IMR-90 (cell line): ENCODE measurements around the gene EML5. TPM values are rescaled to one million over a fixed set of nuclear protein-coding genes. Genes with fewer than 3 reads are reported as not detected.
A peak's percentile ranks its signal among the peaks of the same experiment; 100 is the strongest.

Experiments used
- ATAC-seq: fragments of 200-7000 bp; cut with Tn5 transposase; 2 replicates; pipeline ENCODE4 v1.9.1; 2020; ENCODE audit warnings: low read depth, mild to moderate bottlenecking, moderate library complexity
- BruUV-seq: library from RNA; stranded (reverse); fragments of 400-500 nt; replicated peaks from 2 replicates; lab custom pipeline; 2021; lab: Mats Ljungman, UMichigan
- CTCF ChIA-PET: fragments of 300-600 bp; formaldehyde crosslinking; extraction: SDS; loops from one replicate; lab custom pipeline; 2021; ENCODE audit warnings: antibody characterized with exemption; lab: Yijun Ruan, JAX
- POLR2A ChIA-PET: fragments of 300-600 bp; sonication (Branson Sonifier 250); formaldehyde crosslinking; loops from one replicate; lab custom pipeline; 2022; ENCODE audit warnings: antibody characterized with exemption; ENCODE audit not compliant: unreplicated experiment; lab: Charles Lee
- DNase-seq: peaks from one replicate; pipeline ENCODE4 v3.0.0; 2013
- H2AFZ ChIP-seq: replicated peaks from 2 replicates; pipeline ENCODE3; 2013; ENCODE audit warnings: low read length, mild to moderate bottlenecking; ENCODE audit not compliant: poor library complexity
- H2AK5ac ChIP-seq: 2 replicates; pipeline ENCODE4 v1.6.1; 2013; ENCODE audit warnings: low read depth, low read length, inconsistent platforms
- H2AK9ac ChIP-seq: replicated peaks from 2 replicates; pipeline ENCODE3; 2013; ENCODE audit warnings: mild to moderate bottlenecking, low read depth, low read length, moderate library complexity; ENCODE audit not compliant: poor library complexity
- H2BK120ac ChIP-seq: 2 replicates; pipeline ENCODE4 v1.6.1; 2013; ENCODE audit warnings: low read depth, low read length, inconsistent platforms
- H2BK15ac ChIP-seq: 3 replicates; pipeline ENCODE4 v1.6.1; 2013; ENCODE audit warnings: low read depth, low read length, inconsistent platforms
- H2BK20ac ChIP-seq: 2 replicates; pipeline ENCODE4 v1.6.1; 2013; ENCODE audit warnings: low read depth, mild to moderate bottlenecking, inconsistent platforms, low read length, moderate library complexity
- H2BK5ac ChIP-seq: 2 replicates; pipeline ENCODE4 v1.6.1; 2013; ENCODE audit warnings: mild to moderate bottlenecking, low read depth, low read length, inconsistent platforms; ENCODE audit not compliant: poor library complexity, severe bottlenecking
- H3K14ac ChIP-seq: replicated peaks from 2 replicates; pipeline ENCODE4 v1.6.1; 2013; ENCODE audit warnings: low read depth, low read length, inconsistent platforms
- H3K18ac ChIP-seq: 2 replicates; pipeline ENCODE4 v1.6.1; 2013; ENCODE audit warnings: low read depth, low read length, control low read depth
- H3K23ac ChIP-seq: 2 replicates; pipeline ENCODE4 v1.6.1; 2013; ENCODE audit warnings: low read depth, low read length, inconsistent platforms
- H3K27ac ChIP-seq: 2 replicates; pipeline ENCODE4 v1.5.1; 2013; ENCODE audit warnings: mild to moderate bottlenecking, control low read depth, low read length; ENCODE audit not compliant: insufficient read depth
- H3K27me3 ChIP-seq: 2 replicates; pipeline ENCODE4 v1.6.1; 2013; ENCODE audit warnings: low read length; ENCODE audit not compliant: control insufficient read depth, insufficient read depth
- H3K36me3 ChIP-seq: 2 replicates; pipeline ENCODE4 v1.6.1; 2013; ENCODE audit warnings: low read length, mixed read lengths; ENCODE audit not compliant: control insufficient read depth, insufficient read depth
- H3K4ac ChIP-seq: 2 replicates; pipeline ENCODE4 v1.6.1; 2013; ENCODE audit warnings: low read depth, low read length, inconsistent platforms
- H3K4me1 ChIP-seq: 2 replicates; pipeline ENCODE4 v1.6.1; 2013; ENCODE audit warnings: low read length, mixed read lengths; ENCODE audit not compliant: control insufficient read depth, insufficient read depth
- H3K4me2 ChIP-seq: 2 replicates; pipeline ENCODE4 v1.6.1; 2013; ENCODE audit warnings: low read depth, mild to moderate bottlenecking, control low read depth, low read length, moderate library complexity
- H3K4me3 ChIP-seq: 2 replicates; pipeline ENCODE4 v1.5.1; 2013; ENCODE audit warnings: low read depth, mild to moderate bottlenecking, control low read depth, low read length, moderate library complexity; ENCODE audit not compliant: insufficient read depth
- H3K56ac ChIP-seq: 2 replicates; pipeline ENCODE4 v1.6.1; 2013; ENCODE audit warnings: low read length, inconsistent platforms; ENCODE audit not compliant: insufficient read depth; ENCODE audit errors: extremely low read depth
- H3K79me1 ChIP-seq, 2 experiments: 2 replicates each; pipeline ENCODE4 v1.6.1; 2013; ENCODE audit warnings: low read length in 2 of 2, inconsistent platforms in 1 of 2, low read depth in 1 of 2
- H3K9ac ChIP-seq: 2 replicates; pipeline ENCODE4 v1.6.1; 2013; ENCODE audit warnings: low read depth, low read length, control low read depth
- H3K9me1 ChIP-seq: 2 replicates; pipeline ENCODE4 v1.6.1; 2013; ENCODE audit warnings: low read length, inconsistent platforms; ENCODE audit not compliant: insufficient read depth
- H3K9me3 ChIP-seq: 2 replicates; pipeline ENCODE4 v1.6.1; 2013; ENCODE audit warnings: low read length; ENCODE audit not compliant: control insufficient read depth, insufficient read depth
- H4K20me1 ChIP-seq: 2 replicates; pipeline ENCODE4 v1.6.1; 2013; ENCODE audit warnings: low read length, inconsistent platforms; ENCODE audit not compliant: insufficient read depth
- H4K5ac ChIP-seq: 2 replicates; pipeline ENCODE4 v1.6.1; 2013; ENCODE audit warnings: mild to moderate bottlenecking, low read depth, low read length, control low read depth
- H4K8ac ChIP-seq, 2 experiments: 2 replicates each; pipeline ENCODE4 v1.6.1; 2013; ENCODE audit warnings: low read depth in 2 of 2, low read length in 2 of 2, control low read depth in 1 of 2, inconsistent platforms in 1 of 2
- H4K91ac ChIP-seq: 2 replicates; pipeline ENCODE4 v1.6.1; 2013; ENCODE audit warnings: low read depth, low read length, inconsistent platforms; ENCODE audit not compliant: insufficient read depth
- BHLHE40 ChIP-seq: fragments of 150-350 bp; IDR thresholded peaks from 2 replicates; pipeline ENCODE4 v1.6.1; 2016; ENCODE audit warnings: mild to moderate bottlenecking, low read depth, low read length
- MAZ ChIP-seq: IDR thresholded peaks from 2 replicates; pipeline ENCODE4 v1.6.1; 2012; ENCODE audit warnings: low read depth, mild to moderate bottlenecking, low read length, improper control_type of control experiment, moderate library complexity, borderline replicate concordance
- MXI1 ChIP-seq: IDR thresholded peaks from 2 replicates; pipeline ENCODE4 v1.6.1; 2012; ENCODE audit warnings: low read depth, mild to moderate bottlenecking, low read length, moderate library complexity, borderline replicate concordance
- POLR2A ChIP-seq: IDR thresholded peaks from 2 replicates; pipeline ENCODE4 v1.6.1; 2012; ENCODE audit warnings: mild to moderate bottlenecking, low read depth, low read length
- RCOR1 ChIP-seq: IDR thresholded peaks from 2 replicates; pipeline ENCODE4 v1.6.1; 2012; ENCODE audit warnings: mild to moderate bottlenecking, low read length, improper control_type of control experiment; ENCODE audit not compliant: insufficient replicate concordance
- RFX5 ChIP-seq: IDR thresholded peaks from 2 replicates; pipeline ENCODE4 v1.8.0; 2012; ENCODE audit warnings: low read depth, mild to moderate bottlenecking, low read length, moderate library complexity
- WGBS, 2 experiments: methylation state at CpG; one replicate each; pipeline versions ENCODE4 v1.1.5 to v1.1.7; 2013; ENCODE audit warnings: missing lambda C conversion rate in 2 of 2; ENCODE audit not compliant: insufficient read length in 1 of 2; ENCODE audit errors: extremely low coverage in 2 of 2; 5-methylcytosine and 5-hydroxymethylcytosine counted together
- dilution Hi-C: fragments of 300-500 bp; cut with HindIII; formaldehyde crosslinking; loops from one replicate; pipeline ENCODE4 v1.14.3; 2018; ENCODE audit warnings: low sequenced_read_pairs; ENCODE audit not compliant: unreplicated experiment
- in situ Hi-C: fragments of 300-500 bp; cut with MboI; formaldehyde crosslinking; loops from 3 replicates; pipeline ENCODE4 v1.14.3; 2019; ENCODE audit warnings: low sequenced_read_pairs, inconsistent platforms, mixed read lengths
- intact Hi-C: fragments of 100-400 bp; cut with micrococcal nuclease; formaldehyde crosslinking; loops from 2 replicates; pipeline ENCODE4 v1.10.0; 2022
- polyA plus RNA-seq, 3 experiments: library from polyadenylated mRNA; depleted of rRNA; stranded (reverse); fragments of >200 nt; gene quantifications; 2 replicates each; pipeline ENCODE4 v1.2.3, GENCODE V29; 2012; ENCODE audit warnings: low replicate concordance in 1 of 3
- total RNA-seq: library from RNA; depleted of rRNA; stranded (reverse); fragments of >200 nt; gene quantifications from 2 replicates; pipeline ENCODE4 v1.2.3, GENCODE V29; 2012

The EML5 gene
- total and polyA plus RNA-seq, 2 of the 4 experiments (the other 2 are of a cell fraction) = 8.1 to 22.2 TPM

GRCh38 chr14:88562831-88563686 lies 229.7 kb downstream of the EML5 start, which contains the start of gene ZC3H14:
ZC3H14 (plus strand) TSS chr14:88563037; CDS start chr14:88563134, 97 bp downstream.
- Histone ChIP-seq H4K5ac (peak within 1 kb of the TSS; percentile 64; the same call in 1 of the 2 replicates), H3K4me2 (peak within 1 kb of the TSS; percentile 100), H3K79me1 (peaks cover 4 to 21% of the 10 kb centered on the region in 2 experiments), H3K4ac (peak within 1 kb of the TSS; percentile 82), H3K9me1 (0 out of 2 replicates have a peak, but pooled peaks cover 3% of the 10 kb centered on the region), H2BK120ac (no peak within 1 kb of the TSS), H4K91ac (peak within 1 kb of the TSS; percentile 69), H3K4me1 (peaks cover 6% of the 10 kb centered on the region; the same call in 1 of the 2 replicates), H3K9me3 (no peaks in the 10 kb centered on the region), H4K8ac (peak within 1 kb of the TSS; percentile 74 to 92; a peak in 3 of 4 replicates), H4K20me1 (peaks cover 15% of the 10 kb centered on the region), H2BK20ac (no peak within 1 kb of the TSS), H3K9ac (peak within 1 kb of the TSS; percentile 96), H2BK15ac (peak within 1 kb of the TSS; percentile 39; the same call in 2 of the 3 replicates), H2BK5ac (peak within 1 kb of the TSS; percentile 81), H2AFZ (peak within 1 kb of the TSS; percentile 100), H3K56ac (peak within 1 kb of the TSS; percentile 75), H3K36me3 (peaks cover 2% of the 10 kb centered on the region; the same call in 1 of the 2 replicates), H3K27me3 (no peaks in the 10 kb centered on the region), H3K4me3 (peak within 1 kb of the TSS; percentile 98), H3K27ac (peak within 1 kb of the TSS; percentile 94), H3K18ac (peak within 1 kb of the TSS; percentile 71; the same call in 1 of the 2 replicates), H3K14ac (peak within 1 kb of the TSS; percentile 58), H2AK9ac (peak within 1 kb of the TSS; percentile 94), H3K23ac (peak within 1 kb of the TSS; percentile 79), H2AK5ac (peak within 1 kb of the TSS; percentile 84)
- ATAC-seq = peak; percentile 95
- ChIA-PET CTCF (no interaction called here), POLR2A (no interaction called here)
- in situ Hi-C loops (no loop called here), dilution Hi-C loops (no loop called here), intact Hi-C loops (loop anchor here (5.0 kb wide), 2 partner anchors 176 to 616 kb away; partner anchors contain the start of gene SPATA7)
- no TSS peak for BruUV-seq
- WGBS, 2 experiments = 0% methylated on average over 53 of the region's 99 CpGs; no CpG with 5 or more reads in 1 of the 2 experiments
- peak; percentile 80 for DNase-seq
- peak; percentile 39 for TF ChIP-seq BHLHE40
- TF ChIP-seq POLR2A = peak; percentile 61; the same call in 1 of the 2 replicates
- peak; percentile 66 for TF ChIP-seq MXI1
- TF ChIP-seq MAZ = peak; percentile 83; the same call in 1 of the 2 replicates
- TF ChIP-seq RCOR1 = no peak
- TF ChIP-seq RFX5 = no peak
